Dedifferentiated amniotic fluid mesenchymal stem cell (primary cell): ENCODE data around the gene RO60.

Experiments
- DNase-seq: peaks from one replicate; pipeline ENCODE4 v3.0.0-alpha.2; 2016; ENCODE audit errors: extremely low spot score

The RO60 gene

GRCh38 chr1:193108471-193108870, 49.1 kb downstream of the RO60 start:
- DNase-seq, result no peak
